PFSK-1 (cell line): ENCODE data around the gene THSD7B.

Experiments used
- FOXP2 ChIP-seq: optimal IDR thresholded peaks from 2 replicates; pipeline ENCODE3; 2011; ENCODE audit warnings: borderline replicate concordance, control low read depth, inconsistent platforms; ENCODE audit not compliant: insufficient read depth; ENCODE audit errors: extremely low read length, extremely low read depth
- POLR2AphosphoS5 ChIP-seq: IDR thresholded peaks from 2 replicates; pipeline ENCODE4 v1.6.1; 2012; ENCODE audit warnings: low read depth, mild to moderate bottlenecking, control low read depth, low read length, moderate library complexity
- SIN3A ChIP-seq: IDR thresholded peaks from 2 replicates; pipeline ENCODE4 v1.6.1; 2012; ENCODE audit warnings: mild to moderate bottlenecking, low read length, moderate library complexity, borderline replicate concordance; ENCODE audit not compliant: insufficient read depth
- TAF1 ChIP-seq: IDR thresholded peaks from 2 replicates; pipeline ENCODE4 v1.6.1; 2012; ENCODE audit warnings: low read length, control low read depth, borderline replicate concordance; ENCODE audit not compliant: insufficient read depth
- TF ChIP-seq, protein P1 (sequence below), 2 experiments: IDR thresholded peaks; 2 replicates each; pipeline versions ENCODE4 v1.6.1 to v1.8.0; 2011 to 2012; ENCODE audit warnings: low read depth in 2 of 2, low read length in 2 of 2, control low read depth in 1 of 2, inconsistent platforms in 1 of 2, mild to moderate bottlenecking in 1 of 2, moderate library complexity in 1 of 2; ENCODE audit not compliant: insufficient read depth in 1 of 2

Gene THSD7B

DNA sequence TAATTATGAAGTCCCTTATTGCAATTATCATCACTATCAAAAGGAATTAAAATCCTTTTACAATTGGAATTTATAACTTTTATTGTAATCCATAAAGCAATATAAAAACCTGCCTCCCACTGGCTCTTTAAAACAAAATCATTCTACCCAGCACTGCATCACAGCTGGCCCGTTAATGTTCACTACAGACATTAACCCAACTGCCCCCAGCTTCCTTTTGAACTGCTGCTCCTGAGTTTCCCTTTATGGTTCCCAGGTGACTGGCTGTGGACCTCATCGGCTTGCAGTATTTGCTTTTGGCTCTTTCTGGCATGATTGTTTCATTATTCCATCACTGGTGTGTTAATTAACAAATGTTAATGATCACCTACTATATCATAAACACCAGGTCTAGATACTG lies 535.6 kb downstream of the THSD7B start:
- TF ChIP-seq TAF1, result no peak
- TF ChIP-seq POLR2AphosphoS5, result no peak
- TF ChIP-seq SIN3A, result no peak
- no peak for TF ChIP-seq FOXP2
- TF ChIP-seq, protein P1, sequence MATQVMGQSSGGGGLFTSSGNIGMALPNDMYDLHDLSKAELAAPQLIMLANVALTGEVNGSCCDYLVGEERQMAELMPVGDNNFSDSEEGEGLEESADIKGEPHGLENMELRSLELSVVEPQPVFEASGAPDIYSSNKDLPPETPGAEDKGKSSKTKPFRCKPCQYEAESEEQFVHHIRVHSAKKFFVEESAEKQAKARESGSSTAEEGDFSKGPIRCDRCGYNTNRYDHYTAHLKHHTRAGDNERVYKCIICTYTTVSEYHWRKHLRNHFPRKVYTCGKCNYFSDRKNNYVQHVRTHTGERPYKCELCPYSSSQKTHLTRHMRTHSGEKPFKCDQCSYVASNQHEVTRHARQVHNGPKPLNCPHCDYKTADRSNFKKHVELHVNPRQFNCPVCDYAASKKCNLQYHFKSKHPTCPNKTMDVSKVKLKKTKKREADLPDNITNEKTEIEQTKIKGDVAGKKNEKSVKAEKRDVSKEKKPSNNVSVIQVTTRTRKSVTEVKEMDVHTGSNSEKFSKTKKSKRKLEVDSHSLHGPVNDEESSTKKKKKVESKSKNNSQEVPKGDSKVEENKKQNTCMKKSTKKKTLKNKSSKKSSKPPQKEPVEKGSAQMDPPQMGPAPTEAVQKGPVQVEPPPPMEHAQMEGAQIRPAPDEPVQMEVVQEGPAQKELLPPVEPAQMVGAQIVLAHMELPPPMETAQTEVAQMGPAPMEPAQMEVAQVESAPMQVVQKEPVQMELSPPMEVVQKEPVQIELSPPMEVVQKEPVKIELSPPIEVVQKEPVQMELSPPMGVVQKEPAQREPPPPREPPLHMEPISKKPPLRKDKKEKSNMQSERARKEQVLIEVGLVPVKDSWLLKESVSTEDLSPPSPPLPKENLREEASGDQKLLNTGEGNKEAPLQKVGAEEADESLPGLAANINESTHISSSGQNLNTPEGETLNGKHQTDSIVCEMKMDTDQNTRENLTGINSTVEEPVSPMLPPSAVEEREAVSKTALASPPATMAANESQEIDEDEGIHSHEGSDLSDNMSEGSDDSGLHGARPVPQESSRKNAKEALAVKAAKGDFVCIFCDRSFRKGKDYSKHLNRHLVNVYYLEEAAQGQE (IDR thresholded peaks at IDR 0.05; ENCODE audit: insufficient read depth in 1 of 2, low read depth in 2 of 2, low read length in 2 of 2), result no peak

DNA sequence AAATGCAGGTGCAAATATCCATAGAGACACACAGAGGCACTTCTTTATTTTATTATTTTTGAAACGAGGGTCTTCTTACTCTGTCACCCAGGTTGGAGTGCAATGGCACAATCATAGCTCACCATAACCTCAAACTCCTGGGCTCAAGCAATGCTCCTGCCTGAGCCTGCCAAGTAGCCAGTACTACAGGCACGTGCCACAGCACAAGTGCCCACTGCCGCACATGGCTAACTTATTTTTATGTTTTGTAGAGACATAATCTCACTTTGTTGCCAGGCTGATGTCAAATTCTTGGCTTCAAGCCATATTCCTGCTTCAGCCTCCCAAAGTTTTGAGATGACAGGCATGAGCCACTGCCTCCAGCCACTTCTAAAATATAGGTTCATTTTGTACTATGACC lies 537.6 kb downstream of the THSD7B start:
- TF ChIP-seq SIN3A (no peak), FOXP2 (no peak), TAF1 (no peak), POLR2AphosphoS5 (no peak)
- TF ChIP-seq, protein P1 (IDR thresholded peaks at IDR 0.05; ENCODE audit: insufficient read depth in 1 of 2, low read depth in 2 of 2, low read length in 2 of 2), result no peak

DNA sequence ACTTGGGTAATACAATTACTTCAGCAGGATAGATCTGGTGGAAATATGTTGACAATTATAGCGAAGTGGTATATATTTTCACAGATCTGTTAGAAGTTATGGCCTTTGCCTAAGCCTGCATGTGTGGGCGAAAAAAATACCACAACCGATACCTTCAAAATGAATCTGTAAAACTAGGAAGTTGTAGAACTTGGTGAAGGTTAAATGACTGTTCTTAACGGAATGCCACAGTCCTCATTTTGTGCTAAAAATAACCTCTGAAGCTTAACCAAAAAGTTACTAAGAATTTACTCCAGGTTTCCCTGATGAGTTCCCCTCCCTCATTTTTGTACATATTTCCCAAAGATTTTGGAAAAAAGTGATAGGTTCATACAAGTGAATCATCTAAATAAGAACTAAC lies 550.7 kb downstream of the THSD7B start:
- TF ChIP-seq SIN3A (no peak), POLR2AphosphoS5 (no peak), FOXP2 (no peak), TAF1 (no peak)
- TF ChIP-seq, protein P1 (IDR thresholded peaks at IDR 0.05; ENCODE audit: insufficient read depth in 1 of 2, low read depth in 2 of 2, low read length in 2 of 2), result no peak

DNA sequence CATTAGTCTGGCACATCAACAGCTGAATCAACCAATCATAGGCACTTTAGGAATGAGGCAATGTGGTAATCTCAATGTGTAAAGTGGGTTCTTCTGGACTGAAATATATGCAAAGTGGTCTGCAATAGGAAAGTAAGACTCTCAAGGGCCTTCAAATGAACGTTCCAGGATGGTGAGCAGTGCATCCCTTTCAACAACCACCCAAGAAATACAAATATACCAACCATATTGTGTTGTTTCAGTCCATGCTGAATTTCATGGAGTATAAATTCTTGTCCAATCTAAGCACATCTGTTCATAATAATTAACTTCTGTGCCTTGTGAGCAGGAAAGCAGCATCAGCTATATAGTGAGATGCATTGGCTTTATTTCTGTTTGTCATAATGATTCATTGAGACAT lies 556.2 kb downstream of the THSD7B start:
- no peak for TF ChIP-seq FOXP2
- no peak for TF ChIP-seq TAF1
- TF ChIP-seq POLR2AphosphoS5, result no peak
- no peak for TF ChIP-seq SIN3A
- TF ChIP-seq, protein P1 (IDR thresholded peaks at IDR 0.05; ENCODE audit: insufficient read depth in 1 of 2, low read depth in 2 of 2, low read length in 2 of 2), result no peak

DNA sequence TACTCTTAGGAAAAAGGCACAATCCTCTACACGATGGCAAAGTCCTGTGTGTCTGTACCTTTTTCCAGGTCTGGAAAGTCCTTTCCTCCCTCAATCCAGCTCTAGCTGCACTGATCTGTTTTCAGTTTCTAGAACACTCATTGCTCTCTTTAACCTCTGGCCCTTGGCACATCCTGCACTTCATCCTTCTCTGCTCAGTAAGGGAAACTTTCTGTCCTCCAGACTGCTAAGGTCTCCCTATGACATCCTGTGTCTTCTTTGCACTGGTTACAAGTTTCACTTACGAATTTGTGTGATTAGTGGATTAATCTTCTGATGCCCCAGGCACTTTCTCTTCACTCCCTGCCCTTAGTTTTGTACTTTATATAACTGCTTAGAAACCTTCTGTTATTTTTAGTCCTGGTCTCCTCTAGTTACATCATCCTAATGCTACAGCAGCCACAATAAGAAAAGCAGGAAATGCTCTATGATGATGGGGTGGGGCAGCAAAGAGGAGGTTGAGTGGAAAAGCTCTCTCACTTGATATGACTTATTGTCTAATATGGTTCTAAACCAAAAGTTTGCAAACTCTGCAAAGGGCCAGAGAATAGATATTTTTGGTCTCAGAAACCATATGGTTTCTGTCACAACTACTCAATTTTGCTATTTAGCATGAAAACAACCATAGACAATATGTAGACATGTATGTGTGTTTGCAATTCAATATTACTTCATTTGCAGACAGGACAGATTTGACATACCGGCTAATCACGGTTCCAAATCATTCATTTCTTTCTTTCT lies 568.2 kb downstream of the THSD7B start:
- TF ChIP-seq, protein P1 (IDR thresholded peaks at IDR 0.05; ENCODE audit: insufficient read depth in 1 of 2, low read depth in 2 of 2, low read length in 2 of 2), result no peak
- no peak for TF ChIP-seq FOXP2
- TF ChIP-seq TAF1, result no peak
- TF ChIP-seq SIN3A, result no peak
- TF ChIP-seq POLR2AphosphoS5, result no peak
